DND-41 (cell line): ENCODE data around the gene CDX1.

Experiments used
- ATAC-seq: fragments of 200-7000 bp; cut with Tn5 transposase; 3 replicates; pipeline ENCODE4 v1.9.1; 2021; ENCODE audit warnings: low read depth; ENCODE audit not compliant: insufficient read depth
- DNase-seq: peaks from one replicate; pipeline ENCODE4 v3.0.0-alpha.2; 2020
- H2AFZ ChIP-seq: 2 replicates; pipeline ENCODE4 v1.6.0; 2012; ENCODE audit warnings: low read depth, low read length
- H3K27ac ChIP-seq: 2 replicates; pipeline ENCODE4 v1.5.1; 2012; ENCODE audit warnings: low read length, inconsistent platforms
- H3K27me3 ChIP-seq: fragments of 200-600 bp; sonication (generic); 2 replicates; pipeline ENCODE4 v1.6.0; 2012; ENCODE audit warnings: low read length, mild to moderate bottlenecking, inconsistent platforms; ENCODE audit not compliant: insufficient read depth, poor library complexity
- H3K36me3 ChIP-seq: 2 replicates; pipeline ENCODE4 v1.5.1; 2012; ENCODE audit warnings: low read length, inconsistent platforms; ENCODE audit not compliant: insufficient read depth
- H3K4me1 ChIP-seq: 2 replicates; pipeline ENCODE4 v1.5.1; 2012; ENCODE audit warnings: mild to moderate bottlenecking, low read length; ENCODE audit not compliant: insufficient read depth
- H3K4me2 ChIP-seq: 2 replicates; pipeline ENCODE4 v1.6.0; 2012; ENCODE audit warnings: mild to moderate bottlenecking, moderate library complexity, low read length, inconsistent platforms; ENCODE audit not compliant: insufficient read depth
- H3K4me3 ChIP-seq, 2 experiments: fragments of 200-600 bp in 1 of 2; shearing (Covaris generic) in 1 of 2; 2 replicates each; pipeline ENCODE4 v1.5.1; 2012 to 2016; ENCODE audit warnings: inconsistent platforms in 2 of 2, low read length in 2 of 2, mild to moderate bottlenecking in 2 of 2, low read depth in 1 of 2, moderate library complexity in 1 of 2
- H3K79me2 ChIP-seq: 2 replicates; pipeline ENCODE4 v1.6.0; 2012; ENCODE audit warnings: low read length, inconsistent platforms; ENCODE audit not compliant: insufficient read depth
- H3K9ac ChIP-seq: 2 replicates; pipeline ENCODE4 v1.6.0; 2012; ENCODE audit warnings: low read depth, mild to moderate bottlenecking, inconsistent platforms, low read length, moderate library complexity
- H3K9me3 ChIP-seq: 2 replicates; pipeline ENCODE4 v1.5.1; 2012; ENCODE audit warnings: low read length, moderate library complexity, mild to moderate bottlenecking, inconsistent platforms; ENCODE audit not compliant: insufficient read depth, severe bottlenecking
- H4K20me1 ChIP-seq: 2 replicates; pipeline ENCODE4 v1.6.0; 2012; ENCODE audit warnings: low read length; ENCODE audit not compliant: insufficient read depth
- EZH2 ChIP-seq: IDR thresholded peaks from 3 replicates; pipeline ENCODE4 v1.6.1; 2012; ENCODE audit warnings: borderline replicate concordance, low read depth, mild to moderate bottlenecking, moderate library complexity, low read length, inconsistent platforms; ENCODE audit not compliant: severe bottlenecking
- TF ChIP-seq, protein P1 (sequence below): IDR thresholded peaks from 2 replicates; pipeline ENCODE4 v1.5.1; 2012; ENCODE audit warnings: borderline replicate concordance, low read length, moderate library complexity, mild to moderate bottlenecking; ENCODE audit not compliant: poor library complexity, severe bottlenecking; ENCODE audit errors: extremely low read depth

CDX1 gene

DNA sequence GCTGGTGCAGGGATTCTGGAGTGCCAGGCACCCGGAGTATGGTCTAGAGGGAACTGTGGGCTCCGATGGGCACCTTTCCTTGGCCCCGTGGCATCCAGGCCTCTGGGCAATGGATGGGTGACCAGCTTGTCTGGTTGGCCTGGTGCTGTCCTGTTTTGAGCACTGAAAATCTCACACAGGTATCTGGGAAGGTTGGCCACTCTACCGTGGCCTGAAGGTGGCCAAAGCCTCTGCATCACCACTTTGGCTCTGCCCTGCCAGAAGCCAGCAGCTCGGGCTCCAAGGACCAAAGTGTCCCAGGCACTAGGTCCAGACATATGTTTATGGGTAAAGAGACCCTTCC, 52.1 kb downstream of the CDX1 start:
- no peak overlapping the region for H3K27ac ChIP-seq
- no peak overlapping the region for H2AFZ ChIP-seq
- no peaks in the 10 kb centered on the region for H3K4me1 ChIP-seq
- DNase-seq (no peak), ATAC-seq (no peak)
- TF ChIP-seq, protein P1, sequence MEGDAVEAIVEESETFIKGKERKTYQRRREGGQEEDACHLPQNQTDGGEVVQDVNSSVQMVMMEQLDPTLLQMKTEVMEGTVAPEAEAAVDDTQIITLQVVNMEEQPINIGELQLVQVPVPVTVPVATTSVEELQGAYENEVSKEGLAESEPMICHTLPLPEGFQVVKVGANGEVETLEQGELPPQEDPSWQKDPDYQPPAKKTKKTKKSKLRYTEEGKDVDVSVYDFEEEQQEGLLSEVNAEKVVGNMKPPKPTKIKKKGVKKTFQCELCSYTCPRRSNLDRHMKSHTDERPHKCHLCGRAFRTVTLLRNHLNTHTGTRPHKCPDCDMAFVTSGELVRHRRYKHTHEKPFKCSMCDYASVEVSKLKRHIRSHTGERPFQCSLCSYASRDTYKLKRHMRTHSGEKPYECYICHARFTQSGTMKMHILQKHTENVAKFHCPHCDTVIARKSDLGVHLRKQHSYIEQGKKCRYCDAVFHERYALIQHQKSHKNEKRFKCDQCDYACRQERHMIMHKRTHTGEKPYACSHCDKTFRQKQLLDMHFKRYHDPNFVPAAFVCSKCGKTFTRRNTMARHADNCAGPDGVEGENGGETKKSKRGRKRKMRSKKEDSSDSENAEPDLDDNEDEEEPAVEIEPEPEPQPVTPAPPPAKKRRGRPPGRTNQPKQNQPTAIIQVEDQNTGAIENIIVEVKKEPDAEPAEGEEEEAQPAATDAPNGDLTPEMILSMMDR, result no peak
- TF ChIP-seq EZH2, result no peak
- H3K36me3 ChIP-seq, result no peaks in the 10 kb centered on the region
- peaks cover 18% of the 10 kb centered on the region for H3K27me3 ChIP-seq
- H3K9ac ChIP-seq, result no peak overlapping the region
- no peak overlapping the region for H3K4me2 ChIP-seq
- peaks cover 8% of the 10 kb centered on the region; the same call in 1 of the 2 replicates for H4K20me1 ChIP-seq
- no peak overlapping the region for H3K4me3 ChIP-seq
- no peaks in the 10 kb centered on the region for H3K79me2 ChIP-seq
- no peaks in the 10 kb centered on the region for H3K9me3 ChIP-seq

DNA sequence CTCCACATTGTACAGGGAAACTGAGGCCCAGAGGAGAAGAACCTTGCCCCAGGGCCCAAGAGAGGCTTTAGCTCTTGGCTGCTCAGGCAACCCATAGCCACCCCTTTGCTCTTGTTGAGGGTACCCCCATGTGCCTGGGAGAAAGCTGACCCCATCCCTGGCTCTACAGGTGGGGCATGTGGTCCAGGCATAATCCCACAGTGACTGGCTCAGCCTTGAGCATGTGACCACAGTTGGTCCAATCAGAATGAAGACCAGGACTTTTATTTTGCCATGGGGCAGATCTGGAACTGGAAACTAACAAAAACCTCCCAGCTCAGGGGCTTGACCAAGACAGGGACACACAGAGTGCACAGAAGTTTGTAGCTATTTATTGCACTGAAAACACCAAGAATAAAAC, 52.6 kb downstream of the CDX1 start:
- no peak overlapping the region for H3K27ac ChIP-seq
- no peak for ATAC-seq
- H4K20me1 ChIP-seq, result peaks cover 8% of the 10 kb centered on the region; the same call in 1 of the 2 replicates
- no peak for DNase-seq
- no peak overlapping the region for H3K4me2 ChIP-seq
- no peak overlapping the region for H2AFZ ChIP-seq
- no peak overlapping the region for H3K4me3 ChIP-seq
- TF ChIP-seq, protein P1, result no peak
- TF ChIP-seq EZH2, result no peak
- H3K79me2 ChIP-seq, result no peaks in the 10 kb centered on the region
- no peak overlapping the region for H3K9ac ChIP-seq
- H3K27me3 ChIP-seq, result peaks cover 17% of the 10 kb centered on the region
- H3K9me3 ChIP-seq, result no peaks in the 10 kb centered on the region
- no peaks in the 10 kb centered on the region for H3K36me3 ChIP-seq
- H3K4me1 ChIP-seq, result no peaks in the 10 kb centered on the region

DNA sequence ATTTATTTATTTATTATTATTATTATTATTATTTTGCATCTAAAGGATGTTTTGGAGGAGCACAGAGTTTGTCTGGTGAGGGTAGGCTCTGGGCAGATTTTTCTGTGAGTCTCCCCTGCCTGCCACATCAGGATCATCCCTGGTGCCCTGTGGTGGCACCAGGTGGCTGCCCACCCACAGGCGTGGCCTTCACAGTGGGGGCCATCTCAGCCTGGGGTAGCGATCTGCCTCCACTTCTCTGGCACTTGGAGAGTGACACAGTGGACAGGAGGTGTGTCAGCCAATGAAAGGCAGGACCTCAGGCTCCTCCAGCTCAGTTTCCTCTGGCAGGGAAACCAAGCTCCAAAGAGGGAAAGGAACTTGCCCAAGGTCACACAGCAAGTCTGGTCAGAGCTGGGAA, 53.3 kb downstream of the CDX1 start:
- Histone ChIP-seq H2AFZ (no peak overlapping the region), H3K79me2 (no peaks in the 10 kb centered on the region), H3K36me3 (no peaks in the 10 kb centered on the region), H3K27me3 (peaks cover 14% of the 10 kb centered on the region), H3K4me2 (no peak overlapping the region), H3K9ac (no peak overlapping the region), H4K20me1 (peaks cover 8% of the 10 kb centered on the region; the same call in 1 of the 2 replicates), H3K4me3 (no peak overlapping the region), H3K9me3 (no peaks in the 10 kb centered on the region), H3K4me1 (no peaks in the 10 kb centered on the region), H3K27ac (no peak overlapping the region)
- no peak for ATAC-seq
- DNase-seq, result no peak
- TF ChIP-seq EZH2, result no peak

DNA sequence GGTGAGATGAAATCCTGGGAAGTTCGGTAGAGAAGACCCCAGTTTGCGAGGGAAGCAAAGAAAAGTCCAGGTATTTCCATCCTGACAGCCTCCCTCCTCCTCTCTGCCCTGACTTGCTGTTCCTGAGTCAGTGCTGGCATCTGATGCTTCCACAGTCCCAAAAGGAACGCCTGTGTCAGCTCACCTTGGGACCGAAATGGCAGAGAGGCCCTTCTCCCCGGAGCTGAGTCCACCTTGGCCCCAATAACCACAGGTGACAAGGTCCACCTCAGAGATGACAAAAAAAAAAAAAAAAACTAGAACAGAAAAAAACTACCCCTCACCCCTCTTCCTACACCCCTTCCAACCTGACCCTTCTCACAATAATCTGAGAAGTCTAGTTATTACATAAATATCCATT, 54.9 kb downstream of the CDX1 start:
- Histone ChIP-seq H3K27ac (no peak overlapping the region), H2AFZ (no peak overlapping the region), H3K4me2 (no peak overlapping the region), H3K9me3 (no peaks in the 10 kb centered on the region), H4K20me1 (peaks cover 8% of the 10 kb centered on the region; the same call in 1 of the 2 replicates), H3K27me3 (peaks cover 15% of the 10 kb centered on the region), H3K9ac (no peak overlapping the region), H3K36me3 (no peaks in the 10 kb centered on the region), H3K79me2 (no peaks in the 10 kb centered on the region), H3K4me1 (no peaks in the 10 kb centered on the region), H3K4me3 (no peak overlapping the region)
- TF ChIP-seq, protein P1, result no peak
- no peak for TF ChIP-seq EZH2
- DNase-seq, result no peak
- ATAC-seq, result no peak
